Endothelial cell of umbilical vein (primary cell): Measurements from ENCODE around the gene THSD7B. TPM values are rescaled to one million over a fixed set of nuclear protein-coding genes. Genes with fewer than 3 reads are reported as not detected.

Experiments used
- BruUV-seq: library from RNA; stranded (reverse); fragments of 400-500 nt; replicated peaks from 2 replicates; lab custom pipeline; 2021; lab: Mats Ljungman, UMichigan
- CTCF ChIA-PET: fragments of 300-600, 350-600 bp; sonication (Branson Sonifier 250); formaldehyde crosslinking; loops from one replicate; lab custom pipeline; 2021; ENCODE audit warnings: antibody characterized with exemption, inconsistent platforms; lab: Charles Lee
- POLR2A ChIA-PET: fragments of 300-600, 350-600 bp; sonication (Branson Sonifier 250); formaldehyde crosslinking; loops from one replicate; lab custom pipeline; 2021; ENCODE audit warnings: antibody characterized with exemption, inconsistent platforms; lab: Charles Lee
- DNase-seq: peaks from one replicate; pipeline ENCODE4 v3.0.0-alpha.2; 2011; ENCODE audit warnings: low read depth, low spot score
- FAIRE-seq: peaks from 2 replicates; lab custom pipeline; 2011; peaks lifted over from hg19 to GRCh38; lab: Jason Lieb, UNC
- H2AFZ ChIP-seq: 2 replicates; pipeline ENCODE4 v1.6.0; 2012; ENCODE audit warnings: low read depth, low read length, control low read depth, inconsistent platforms
- H3K27ac ChIP-seq: 2 replicates; pipeline ENCODE4 v1.5.1; 2011; ENCODE audit warnings: low read depth, mild to moderate bottlenecking, control low read depth, low read length, moderate library complexity; ENCODE audit not compliant: insufficient read depth
- H3K27me3 ChIP-seq, 2 experiments: 2 replicates each; pipeline versions ENCODE4 v1.6.0 to v1.6.1; 2011; ENCODE audit warnings: low read length in 2 of 2, mixed read lengths in 1 of 2; ENCODE audit not compliant: control insufficient read depth in 2 of 2, insufficient read depth in 2 of 2
- H3K36me3 ChIP-seq, 2 experiments: 2 replicates in 1 of 2; 3 replicates in 1 of 2; pipeline ENCODE4 v1.5.1; 2011; ENCODE audit warnings: low read length in 2 of 2, mild to moderate bottlenecking in 1 of 2, moderate library complexity in 1 of 2; ENCODE audit not compliant: control insufficient read depth in 2 of 2, insufficient read depth in 2 of 2; ENCODE audit errors: extremely low read depth in 1 of 2
- H3K4me1 ChIP-seq: 3 replicates; pipeline ENCODE4 v1.5.1; 2011; ENCODE audit warnings: mild to moderate bottlenecking, low read length; ENCODE audit not compliant: control insufficient read depth, insufficient read depth; ENCODE audit errors: extremely low read depth
- H3K4me2 ChIP-seq: 2 replicates; pipeline ENCODE4 v1.6.1; 2011; ENCODE audit warnings: low read length, control low read depth, mixed read lengths; ENCODE audit not compliant: insufficient read depth
- H3K4me3 ChIP-seq, 3 experiments: fragments of 200-600 bp in 1 of 3; sonication (generic), shearing (Covaris generic) in 1 of 3; replicated peaks in 1 of 3; 2 replicates each; pipeline ENCODE4 v1.5.1; 2011 to 2016; ENCODE audit warnings: control low read depth in 3 of 3, low read length in 3 of 3, mild to moderate bottlenecking in 2 of 3, inconsistent platforms in 1 of 3, low read depth in 1 of 3, moderate library complexity in 1 of 3; ENCODE audit not compliant: insufficient read depth in 1 of 3
- H3K79me2 ChIP-seq: 2 replicates; pipeline ENCODE4 v1.6.0; 2012; ENCODE audit warnings: low read length, inconsistent platforms; ENCODE audit not compliant: control insufficient read depth, insufficient read depth
- H3K9ac ChIP-seq: replicated peaks from 2 replicates; pipeline ENCODE3; 2011; ENCODE audit warnings: low read length, control low read depth; ENCODE audit not compliant: insufficient read depth; ENCODE audit errors: extremely low read depth
- H3K9me1 ChIP-seq: replicated peaks from 3 replicates; pipeline ENCODE4 v1.6.0; 2011; ENCODE audit warnings: mild to moderate bottlenecking, low read length; ENCODE audit not compliant: control insufficient read depth, insufficient read depth; ENCODE audit errors: extremely low read depth
- H3K9me3 ChIP-seq: replicated peaks from 2 replicates; pipeline ENCODE4 v1.5.1; 2012; ENCODE audit warnings: low read length, inconsistent platforms; ENCODE audit not compliant: control insufficient read depth, insufficient read depth
- H4K20me1 ChIP-seq: replicated peaks from 2 replicates; pipeline ENCODE3; 2011; ENCODE audit warnings: mild to moderate bottlenecking, low read length; ENCODE audit not compliant: control insufficient read depth, insufficient read depth; ENCODE audit errors: extremely low read depth
- CTCF ChIP-seq, 2 donors: IDR thresholded peaks; 1 replicate in 1 of 2; 2 replicates in 1 of 2; pipeline ENCODE4 v1.5.1; 2011; ENCODE audit warnings: low read length in 2 of 2, mild to moderate bottlenecking in 2 of 2, moderate library complexity in 2 of 2, control low read depth in 1 of 2, inconsistent platforms in 1 of 2, low read depth in 1 of 2; ENCODE audit not compliant: insufficient read depth in 1 of 2; ENCODE audit errors: extremely low read depth in 1 of 2
- EZH2 ChIP-seq: IDR thresholded peaks from 2 replicates; pipeline ENCODE4 v1.6.1; 2012; ENCODE audit warnings: borderline replicate concordance, low read depth, mild to moderate bottlenecking, moderate library complexity, low read length, inconsistent platforms; ENCODE audit not compliant: severe bottlenecking
- FOS ChIP-seq: IDR thresholded peaks from 2 replicates; pipeline ENCODE4 v1.6.1; 2011; ENCODE audit warnings: mild to moderate bottlenecking, low read length, moderate library complexity, borderline replicate concordance; ENCODE audit not compliant: insufficient read depth
- GATA2 ChIP-seq: IDR thresholded peaks from 2 replicates; pipeline ENCODE4 v1.7.0; 2011; ENCODE audit warnings: low read depth, mild to moderate bottlenecking, moderate library complexity, mixed read lengths, low read length; ENCODE audit not compliant: insufficient read length, insufficient read depth
- JUN ChIP-seq: IDR thresholded peaks from 2 replicates; pipeline ENCODE4 v1.6.1; 2011; ENCODE audit warnings: borderline replicate concordance, low read depth; ENCODE audit not compliant: insufficient read length, insufficient read depth
- MAX ChIP-seq: IDR thresholded peaks from 2 replicates; pipeline ENCODE4 v1.6.1; 2011; ENCODE audit not compliant: insufficient read depth, insufficient read length
- MYC ChIP-seq: IDR thresholded peaks from one replicate; pipeline ENCODE4 v1.6.1; 2011; ENCODE audit warnings: mild to moderate bottlenecking, low read depth, low read length
- POLR2A ChIP-seq: IDR thresholded peaks from 2 replicates; pipeline ENCODE4 v1.6.1; 2012; ENCODE audit warnings: low read depth, mild to moderate bottlenecking, control low read depth, low read length
- POLR2AphosphoS5 ChIP-seq: IDR thresholded peaks from 2 replicates; pipeline ENCODE4 v1.6.1; 2012; ENCODE audit warnings: low read depth, mild to moderate bottlenecking, control low read depth, low read length, moderate library complexity; ENCODE audit not compliant: insufficient read depth
- dilution Hi-C: fragments of 300-500 bp; cut with MboI; formaldehyde crosslinking; loops from one replicate; pipeline ENCODE4 v1.15.0; 2019; ENCODE audit warnings: low sequenced_read_pairs; ENCODE audit not compliant: extremely low pct_ligation_motif_present
- intact Hi-C: fragments of 100-400 bp; cut with micrococcal nuclease; formaldehyde crosslinking; loops from one replicate; pipeline ENCODE4 v1.10.0; 2022
- polyA plus RNA-seq, 4 experiments: library from polyadenylated mRNA; depleted of rRNA in 3 of 4; stranded (reverse) in 3 of 4; unstranded in 1 of 4; fragments of >200 nt; gene quantifications; 2 replicates each; pipeline versions ENCODE4 v1.2.1 to v1.2.3, GENCODE V29; 2011 to 2012; ENCODE audit warnings: missing spikeins in 1 of 4
- total RNA-seq: library from RNA; stranded (reverse); gene quantifications from 2 replicates; pipeline ENCODE4 v1.2.3, GENCODE V29; 2021

The THSD7B gene
- total and polyA plus RNA-seq, 2 donors (not counting 3 experiments of a cell fraction or from before 2014, with no cell fraction given) = 0.04 TPM; not detected in 1

- Histone ChIP-seq H3K79me2 (no peaks in the 10 kb centered on the region), H3K27me3 (no peaks in the 10 kb centered on the region), H3K27ac (no peak overlapping the region), H2AFZ (no peak overlapping the region), H3K9ac (no peak overlapping the region), H3K9me1 (no peaks in the 10 kb centered on the region), H3K4me1 (no peaks in the 10 kb centered on the region), H3K4me3 (no peak overlapping the region), H3K9me3 (peaks cover 3% of the 10 kb centered on the region), H3K4me2 (no peak overlapping the region), H4K20me1 (no peaks in the 10 kb centered on the region), H3K36me3 (no peaks in the 10 kb centered on the region)
- DNase-seq = no peak
- no TSS peak for BruUV-seq
- ChIA-PET CTCF (no interaction called here), POLR2A (no interaction called here)
- intact Hi-C loops (no loop called here), dilution Hi-C loops (no loop called here)
- no peak for FAIRE-seq
- no peak for TF ChIP-seq CTCF (IDR thresholded peaks at IDR 0.05; ENCODE audit: extremely low read depth in 1 of 2, insufficient read depth in 1 of 2, low read depth in 1 of 2, low read length in 2 of 2)
- no peak for TF ChIP-seq MAX
- no peak for TF ChIP-seq JUN
- TF ChIP-seq POLR2A = no peak
- TF ChIP-seq MYC = no peak
- no peak for TF ChIP-seq FOS
- TF ChIP-seq POLR2AphosphoS5 = no peak
- no peak for TF ChIP-seq EZH2
- no peak for TF ChIP-seq GATA2
Measured at GRCh38 chr2:137708311-137708710, 943.0 kb downstream of the THSD7B start.
